GM23338 (cell line): ENCODE data around the gene PKD1L1. TPM values are rescaled to one million over a fixed set of nuclear protein-coding genes. Genes with fewer than 3 reads are reported as not detected.

Experiments used
- ATAC-seq: fragments of 200-7000 bp; cut with Tn5 transposase; 3 replicates; pipeline ENCODE4 v1.9.1; 2020
- DNase-seq: peaks from one replicate; pipeline ENCODE4 v3.0.0-alpha.2; 2015; ENCODE audit warnings: low spot score
- H2AFZ ChIP-seq: fragments of 200-600 bp; sonication (generic); 2 replicates; pipeline ENCODE4 v1.8.0; 2016; ENCODE audit warnings: antibody characterized with exemption, mild to moderate bottlenecking, moderate library complexity
- H3F3A ChIP-seq: fragments of 200-600 bp; sonication (generic); replicated peaks from 2 replicates; pipeline ENCODE4 v1.8.0; 2017; ENCODE audit warnings: antibody characterized with exemption, mixed run types, low read depth
- H3K27ac ChIP-seq: fragments of 200-600 bp; sonication (generic); 2 replicates; pipeline ENCODE4 v1.6.1; 2016; ENCODE audit warnings: low read depth
- H3K27me3 ChIP-seq: fragments of 200-600 bp; sonication (generic); 2 replicates; pipeline ENCODE4 v1.8.0; 2016; ENCODE audit warnings: mild to moderate bottlenecking, mixed run types, moderate library complexity; ENCODE audit not compliant: insufficient read depth
- H3K36me3 ChIP-seq: fragments of 200-600 bp; sonication (generic); 2 replicates; pipeline ENCODE4 v1.8.0; 2016; ENCODE audit warnings: mild to moderate bottlenecking; ENCODE audit not compliant: insufficient read depth
- H3K4me1 ChIP-seq: fragments of 200-600 bp; sonication (generic); 2 replicates; pipeline ENCODE4 v1.8.0; 2016; ENCODE audit warnings: mild to moderate bottlenecking, moderate library complexity; ENCODE audit not compliant: insufficient read depth
- H3K4me2 ChIP-seq: fragments of 200-600 bp; sonication (generic); 2 replicates; pipeline ENCODE4 v1.7.1; 2017; ENCODE audit warnings: mixed run types
- H3K4me3 ChIP-seq: fragments of 200-600 bp; sonication (generic); 2 replicates; pipeline ENCODE4 v1.6.1; 2016; ENCODE audit warnings: mixed run types
- H3K79me2 ChIP-seq: fragments of 200-600 bp; sonication (generic); replicated peaks from 2 replicates; pipeline ENCODE4 v1.8.0; 2017; ENCODE audit warnings: mild to moderate bottlenecking; ENCODE audit not compliant: insufficient read depth
- H3K9me2 ChIP-seq: fragments of 200-600 bp; sonication (generic); 2 replicates; pipeline ENCODE4 v1.8.0; 2017; ENCODE audit not compliant: insufficient read depth
- H4K20me1 ChIP-seq: fragments of 200-600 bp; sonication (generic); replicated peaks from 2 replicates; pipeline ENCODE4 v1.8.0; 2017; ENCODE audit warnings: mild to moderate bottlenecking; ENCODE audit not compliant: insufficient read depth
- H3K27ac Mint-ChIP-seq: 2 replicates; pipeline ENCODE4 v1.8.0; 2020; ENCODE audit warnings: inconsistent platforms, mild to moderate bottlenecking, moderate library complexity, mixed read lengths
- H3K27me3 Mint-ChIP-seq: 3 replicates; pipeline ENCODE4 v1.8.0; 2022; ENCODE audit warnings: low read depth, mild to moderate bottlenecking, moderate library complexity, mixed read lengths, inconsistent platforms; ENCODE audit not compliant: insufficient read depth, poor library complexity
- H3K36me3 Mint-ChIP-seq: 3 replicates; pipeline ENCODE4 v1.8.0; 2021; ENCODE audit warnings: low read depth, mild to moderate bottlenecking, inconsistent platforms, moderate library complexity, mixed read lengths
- H3K4me1 Mint-ChIP-seq: 3 replicates; pipeline ENCODE4 v1.8.0; 2020; ENCODE audit warnings: mild to moderate bottlenecking, inconsistent platforms, mixed read lengths
- H3K4me3 Mint-ChIP-seq: 3 replicates; pipeline ENCODE4 v1.8.0; 2021; ENCODE audit warnings: moderate library complexity, mild to moderate bottlenecking, inconsistent platforms, mixed read lengths
- H3K9me3 Mint-ChIP-seq: 3 replicates; pipeline ENCODE4 v1.8.0; 2020; ENCODE audit warnings: moderate library complexity, mild to moderate bottlenecking, inconsistent platforms, mixed read lengths
- CREB1 ChIP-seq: fragments of 250-450 bp; sonication (Bioruptor Pico); IDR thresholded peaks from 2 replicates; pipeline ENCODE4 v1.5.0; 2020; ENCODE audit warnings: low read depth, mild to moderate bottlenecking, moderate library complexity
- ETS1 ChIP-seq: IDR thresholded peaks from 2 replicates; pipeline ENCODE4 v1.6.1; 2016; ENCODE audit warnings: antibody characterized with exemption
- EZH2phosphoT487 ChIP-seq: fragments of 200-600 bp; sonication (generic); IDR thresholded peaks from one replicate; pipeline ENCODE4 v1.8.1; 2018; ENCODE audit warnings: antibody characterized with exemption; ENCODE audit not compliant: unreplicated experiment
- NANOG ChIP-seq: IDR thresholded peaks from 2 replicates; pipeline ENCODE4 v1.6.1; 2016; ENCODE audit warnings: antibody characterized with exemption, borderline replicate concordance
- REST ChIP-seq: IDR thresholded peaks from one replicate; pipeline ENCODE4 v1.6.1; 2018; ENCODE audit warnings: antibody characterized with exemption; ENCODE audit not compliant: unreplicated experiment
- ZNF331 ChIP-seq: fragments of 250-450 bp; sonication (Bioruptor Pico); IDR thresholded peaks from 2 replicates; pipeline ENCODE4 v1.5.0; 2020; ENCODE audit warnings: low read depth, mild to moderate bottlenecking, moderate library complexity
- ZNF462 ChIP-seq: fragments of 250-450 bp; sonication (Bioruptor Pico); IDR thresholded peaks from 2 replicates; pipeline ENCODE4 v1.5.0; 2020; ENCODE audit warnings: mild to moderate bottlenecking, moderate library complexity
- polyA plus RNA-seq: library from polyadenylated mRNA; unstranded; fragments of >200 nt; fragmentation: Nextera tagmentation; extraction: Ambion mirVana; gene quantifications from 2 replicates; pipeline ENCODE4 v1.2.1, GENCODE V29; 2016
- total RNA-seq: library from RNA; depleted of rRNA; stranded (reverse); fragments of >200 nt; shearing (Covaris generic); gene quantifications from 2 replicates; pipeline ENCODE4 v1.2.3, GENCODE V29; 2014

PKD1L1 gene
- total and polyA plus RNA-seq, 2 experiments from 2014 or later: 0.03 TPM; not detected in 1

GRCh38 chr7:47957156-47957555 lies 8.9 kb upstream of the PKD1L1 start:
- DNase-seq (no peak), ATAC-seq (no peak)
- Histone ChIP-seq H3K4me3 (no peak overlapping the region), H4K20me1 (peaks cover 9% of the 10 kb centered on the region; the same call in 1 of the 2 replicates), H3K9me2 (no peaks in the 10 kb centered on the region), H3K27me3 (no peaks in the 10 kb centered on the region), H3K4me2 (no peak overlapping the region), H3K79me2 (peaks cover 6% of the 10 kb centered on the region; the same call in 1 of the 2 replicates), H3F3A (0 out of 2 replicates have a peak, but pooled peaks cover 3% of the 10 kb centered on the region), H3K27ac (no peak overlapping the region), H3K4me1 (no peaks in the 10 kb centered on the region; the same call in none of the 2 replicates), H2AFZ (no peak overlapping the region), H3K36me3 (peaks cover 26% of the 10 kb centered on the region)
- Mint-ChIP-seq H3K4me3 (no peak overlapping the region), H3K9me3 (peaks cover 15% of the 10 kb centered on the region), H3K36me3 (peaks cover 51% of the 10 kb centered on the region), H3K27ac (no peak overlapping the region), H3K27me3 (peaks cover 2% of the 10 kb centered on the region), H3K4me1 (peaks cover 11% of the 10 kb centered on the region; the same call in 2 of the 3 replicates)
- TF ChIP-seq ETS1 (no peak), ZNF331 (CRISPR knock-in tag) (no peak), EZH2phosphoT487 (no peak), CREB1 (no peak)

GRCh38 chr7:47956220-47956619 lies 8.0 kb upstream of the PKD1L1 start:
- Mint-ChIP-seq H3K27me3 (no peaks in the 10 kb centered on the region), H3K4me3 (no peak overlapping the region), H3K27ac (no peak overlapping the region), H3K9me3 (peaks cover 15% of the 10 kb centered on the region), H3K4me1 (peaks cover 21% of the 10 kb centered on the region), H3K36me3 (peaks cover 42% of the 10 kb centered on the region)
- peaks cover 4% of the 10 kb centered on the region for H3K4me1 ChIP-seq
- H3K9me2 ChIP-seq: no peaks in the 10 kb centered on the region
- H3K27me3 ChIP-seq: no peaks in the 10 kb centered on the region
- H3K79me2 ChIP-seq: peaks cover 6% of the 10 kb centered on the region; the same call in 1 of the 2 replicates
- no peak overlapping the region for H3K4me3 ChIP-seq
- H3F3A ChIP-seq: 0 out of 2 replicates have a peak, but pooled peaks cover 3% of the 10 kb centered on the region
- ATAC-seq: peak; percentile 34; the same call in 2 of the 3 replicates
- no peak overlapping the region for H3K4me2 ChIP-seq
- no peak overlapping the region for H3K27ac ChIP-seq
- peaks cover 9% of the 10 kb centered on the region; the same call in 1 of the 2 replicates for H4K20me1 ChIP-seq
- no peak overlapping the region for H2AFZ ChIP-seq
- DNase-seq: no peak
- peaks cover 19% of the 10 kb centered on the region for H3K36me3 ChIP-seq
- TF ChIP-seq NANOG: no peak
- no peak for TF ChIP-seq ZNF462
- no peak for TF ChIP-seq REST
- TF ChIP-seq ETS1: no peak
- no peak for TF ChIP-seq ZNF331 (CRISPR knock-in tag)
